GM19463 (cell line): Measurements from ENCODE around the gene F5.

Source experiments
- ATAC-seq: cut with Tn5 transposase; IDR thresholded peaks from one replicate; pipeline ENCODE4 v1.9.1; 2021; ENCODE audit warnings: mild to moderate bottlenecking, moderate library complexity; ENCODE audit not compliant: unreplicated experiment

The F5 gene

DNA sequence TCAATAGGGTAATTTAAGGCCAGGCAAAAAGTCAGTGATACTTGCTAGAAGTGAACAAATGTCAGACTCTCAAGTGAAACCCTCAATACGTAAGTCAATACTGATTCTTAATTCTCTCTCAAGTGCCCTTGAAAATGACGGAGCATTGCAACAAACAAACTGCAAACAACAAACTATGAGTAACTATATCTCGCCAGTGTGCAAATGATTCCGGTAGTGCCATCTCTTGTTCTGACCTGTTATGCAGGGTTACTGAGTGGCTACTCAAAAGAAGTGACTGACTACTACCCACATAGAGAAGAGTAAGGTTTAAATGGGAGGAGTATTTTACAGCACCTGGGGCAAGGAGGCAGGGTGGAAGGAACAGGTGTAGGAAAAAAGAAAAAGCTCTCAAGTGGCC is 102.2 kb downstream of the F5 start:
- ATAC-seq, result no peak

DNA sequence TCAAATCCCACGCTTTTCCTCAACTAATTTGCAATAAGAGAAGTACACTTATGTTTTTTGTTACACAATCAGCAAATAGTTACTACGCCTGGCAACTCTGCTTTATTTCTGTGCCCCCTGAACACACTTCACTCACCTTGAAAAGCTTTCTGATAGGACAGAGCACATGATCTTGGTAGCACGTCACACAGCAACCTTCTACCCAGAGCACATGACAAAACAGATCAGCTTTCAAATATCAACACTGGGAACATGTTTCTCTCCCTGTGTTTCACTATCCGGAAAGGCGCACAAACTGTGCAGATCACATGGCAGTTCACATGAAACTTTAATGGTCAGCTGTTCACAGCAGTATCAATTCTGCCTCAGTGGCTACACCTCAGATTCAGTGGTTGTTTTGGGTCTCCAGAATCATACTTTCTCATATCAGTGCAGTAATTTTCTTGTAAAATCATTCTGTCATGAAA is 102.7 kb downstream of the F5 start:
- ATAC-seq, result no peak

DNA sequence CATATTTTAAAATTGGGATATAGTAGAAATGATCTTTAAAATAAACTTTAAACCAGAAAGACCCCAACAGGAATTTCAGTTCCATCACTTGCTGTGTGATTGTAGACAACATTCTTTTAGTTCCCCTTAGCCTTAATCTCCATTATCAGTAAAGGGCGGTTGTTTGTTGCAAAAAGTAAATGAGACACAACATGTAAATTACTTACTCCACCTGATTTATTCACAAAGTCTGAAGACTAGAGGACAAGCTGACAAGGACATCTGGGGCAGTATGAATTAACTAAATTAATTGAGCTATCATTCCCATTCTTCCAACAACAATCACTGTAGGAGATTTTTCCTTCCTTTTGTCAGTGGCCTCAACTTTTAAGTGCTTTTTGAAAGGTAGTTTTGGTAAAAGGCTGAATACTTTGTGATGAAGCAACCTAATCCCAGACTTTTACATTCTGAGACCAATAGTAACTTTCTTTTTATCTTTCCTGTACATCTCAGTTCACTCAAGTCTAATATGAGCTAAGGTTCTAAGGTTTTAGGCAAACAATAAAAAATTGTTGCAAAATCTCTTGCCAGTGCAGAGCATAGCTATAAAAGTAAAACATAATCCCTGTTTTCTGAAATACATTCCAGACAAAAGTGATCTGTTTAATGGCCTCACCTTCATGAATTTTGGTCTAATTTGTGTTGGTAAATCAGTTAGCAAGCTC is 106.8 kb downstream of the F5 start:
- no peak for ATAC-seq

DNA sequence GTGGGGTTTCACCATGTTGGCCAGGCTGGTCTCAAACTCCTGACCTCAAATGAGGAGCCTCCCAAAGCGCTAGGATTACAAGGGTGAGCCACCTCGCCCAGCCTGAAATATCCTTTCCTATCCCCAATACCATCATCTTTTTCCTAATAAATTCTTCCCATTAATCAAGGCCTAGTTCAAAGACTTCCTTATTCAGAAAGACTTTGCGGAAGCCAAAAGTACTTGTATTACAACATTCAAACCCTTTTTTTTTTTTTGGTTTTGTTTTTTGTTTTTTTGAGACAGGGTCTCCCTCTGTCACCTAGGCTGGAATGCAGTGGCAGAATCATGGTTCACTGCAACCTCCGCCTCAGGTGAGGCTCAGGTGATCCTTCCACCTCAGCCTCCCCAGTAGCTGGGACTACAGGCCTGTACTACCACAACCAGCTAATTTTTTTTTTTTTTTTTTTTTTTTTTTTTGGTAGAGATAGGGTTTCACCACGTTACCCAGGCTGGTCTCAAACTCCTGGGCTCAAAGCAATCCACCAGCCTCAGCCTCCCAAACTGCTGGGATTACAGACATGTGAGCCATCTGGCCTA is 108.1 kb downstream of the F5 start:
- no peak for ATAC-seq

DNA sequence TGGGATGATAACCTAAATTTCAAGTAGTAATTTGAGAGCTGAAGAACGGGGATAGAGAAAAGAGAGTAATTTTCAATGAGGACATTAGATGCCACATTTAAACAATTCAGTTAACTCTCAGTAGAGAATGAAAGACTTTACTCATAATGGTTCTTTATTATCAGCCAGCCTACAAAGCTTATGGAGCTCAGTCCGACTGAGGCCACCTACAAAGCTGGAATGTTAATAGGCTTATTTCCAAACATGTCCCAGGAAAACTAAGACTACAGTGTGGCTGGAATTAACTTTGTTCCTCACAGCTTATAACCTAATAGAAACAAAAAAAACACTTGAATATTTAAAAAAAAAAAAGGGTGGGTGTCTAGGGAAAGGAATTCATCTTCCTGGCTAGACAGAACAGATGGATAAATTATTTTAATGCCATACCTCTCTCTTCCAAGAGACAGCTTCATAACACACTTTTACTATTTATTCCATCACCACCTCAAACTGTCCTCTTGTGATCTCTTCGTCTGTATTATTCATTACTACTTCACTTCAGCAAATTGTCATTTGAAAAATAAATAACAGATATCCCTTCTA is 110.4 kb downstream of the F5 start:
- no peak for ATAC-seq

DNA sequence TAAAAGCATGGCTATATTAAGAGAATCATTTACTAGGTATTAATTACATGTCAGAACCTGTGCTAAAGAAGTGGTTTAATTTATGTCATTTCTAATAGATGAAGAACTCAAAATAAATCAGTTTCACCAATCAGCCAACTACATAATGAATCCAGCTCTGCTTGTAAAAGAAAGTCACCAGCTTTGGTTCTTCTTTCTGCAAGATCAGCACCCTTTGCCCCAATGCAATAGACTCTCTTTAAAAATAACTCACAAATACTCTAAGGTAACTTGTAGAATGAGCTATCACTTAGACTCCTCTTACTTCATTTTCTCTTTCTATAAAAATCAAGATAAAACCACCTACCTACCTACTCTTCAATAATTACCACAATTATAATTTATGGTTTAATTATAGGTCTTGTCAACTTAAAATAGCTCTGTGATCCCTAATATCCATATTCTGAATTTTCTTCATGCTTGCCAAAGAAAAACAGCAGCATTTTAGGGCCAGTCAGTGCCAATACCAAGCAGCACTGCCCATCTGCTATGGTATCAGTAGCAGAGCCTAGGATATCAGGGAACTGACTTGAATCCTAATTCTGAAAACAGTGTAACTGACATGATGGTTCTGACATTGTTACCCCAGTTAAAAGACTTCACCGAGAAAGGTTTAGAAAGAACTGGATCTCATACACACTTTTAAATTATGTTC is 111.8 kb downstream of the F5 start:
- no peak for ATAC-seq

DNA sequence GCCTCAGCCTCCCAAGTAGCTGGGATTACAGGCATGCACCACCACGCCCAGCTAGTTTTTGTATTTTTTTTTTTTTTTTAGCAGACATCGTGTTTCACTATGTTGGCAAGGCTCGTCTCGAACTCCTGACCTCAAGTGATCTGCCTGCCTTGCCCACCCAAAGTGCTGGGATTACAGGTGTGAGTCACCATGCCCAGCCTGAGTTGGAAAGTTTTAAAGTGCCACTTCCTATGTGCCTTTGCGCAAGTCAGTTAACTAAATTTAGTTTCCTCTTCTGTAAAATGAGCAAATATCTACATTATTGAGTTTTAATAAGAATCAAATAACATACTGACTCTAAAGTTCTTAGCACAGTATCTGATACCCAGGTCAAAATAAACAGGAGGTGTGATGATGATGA is 112.9 kb downstream of the F5 start:
- no peak for ATAC-seq

DNA sequence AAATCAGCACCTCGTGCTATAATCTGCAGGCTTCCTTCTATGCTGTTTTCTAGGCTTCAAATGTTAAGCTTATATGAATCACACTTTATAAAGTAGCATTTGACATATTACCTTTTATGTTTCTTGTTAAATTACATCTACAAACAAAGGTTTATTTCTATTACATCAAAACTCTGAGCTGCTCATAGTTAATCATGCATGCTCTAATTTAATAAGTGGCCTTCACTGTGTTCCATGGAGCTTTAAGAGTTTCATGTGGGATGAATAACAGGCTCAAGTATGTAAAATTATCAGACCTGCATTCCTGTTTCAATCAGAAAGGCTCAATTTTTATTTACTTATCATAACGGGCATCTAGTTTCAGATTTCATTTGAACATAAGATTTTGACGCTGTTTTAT is 113.5 kb downstream of the F5 start:
- ATAC-seq, result no peak

DNA sequence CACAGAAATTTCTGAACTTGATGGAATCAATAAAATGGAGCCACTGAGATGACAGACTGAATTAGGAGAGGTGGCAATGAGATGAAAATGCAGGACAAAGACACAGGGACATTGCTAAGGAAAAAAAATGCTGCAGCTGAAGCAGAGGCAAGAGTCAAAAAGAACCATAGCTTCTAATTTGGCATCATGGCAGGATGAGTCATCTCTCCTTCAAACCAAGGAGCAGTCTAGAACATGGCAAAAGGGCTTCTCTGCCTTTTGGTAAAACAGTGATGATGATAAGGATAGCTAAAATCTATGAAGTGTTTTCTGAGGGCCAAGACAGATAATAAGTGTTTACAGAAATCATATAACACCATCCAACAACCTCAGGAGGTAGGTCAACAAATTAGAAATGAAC is 117.3 kb downstream of the F5 start:
- no peak for ATAC-seq

DNA sequence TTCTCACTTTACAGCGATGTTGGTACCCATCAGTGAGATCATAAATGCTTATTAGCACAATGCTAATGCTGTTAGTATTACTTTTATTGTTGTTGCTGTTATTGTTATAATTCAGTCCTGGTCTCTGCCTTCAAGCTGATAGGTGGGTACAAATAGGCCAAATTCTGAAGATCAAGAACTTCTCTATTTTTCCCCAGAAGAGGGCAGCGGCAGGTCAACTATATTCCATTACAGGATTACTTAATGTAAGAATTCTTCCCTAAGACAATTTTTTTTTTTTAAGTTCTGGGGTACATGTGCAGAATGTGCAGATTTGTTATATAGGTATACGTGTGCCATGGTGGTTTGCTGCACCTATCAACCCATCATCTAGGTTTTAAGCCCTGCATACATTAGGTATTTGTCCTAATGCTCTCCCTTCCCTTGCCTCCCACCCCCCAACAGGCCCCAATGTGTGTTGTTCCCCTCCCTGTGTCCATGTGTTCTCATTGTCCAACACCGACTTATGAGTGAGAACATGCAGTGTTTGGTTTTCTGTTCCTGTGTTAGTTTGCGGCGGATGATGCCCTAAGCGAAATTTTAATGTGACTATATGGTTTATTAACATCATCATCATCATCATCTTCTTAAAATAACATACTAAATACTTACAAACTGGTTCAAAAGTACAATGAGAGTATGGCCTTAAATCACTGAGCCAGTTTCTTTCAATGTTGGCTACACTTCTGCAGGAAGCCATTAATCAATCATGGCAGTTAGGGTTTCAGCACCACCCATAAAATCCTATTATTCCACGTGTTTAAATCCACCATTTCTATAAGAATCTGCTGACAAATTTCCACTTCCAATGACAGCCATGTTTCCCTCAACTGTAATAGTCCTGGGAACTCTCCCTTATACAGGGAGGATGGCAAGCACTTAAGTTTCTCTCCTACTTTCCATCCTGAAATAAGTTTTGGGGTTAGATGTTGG is 119.7 kb downstream of the F5 start:
- no peak for ATAC-seq

DNA sequence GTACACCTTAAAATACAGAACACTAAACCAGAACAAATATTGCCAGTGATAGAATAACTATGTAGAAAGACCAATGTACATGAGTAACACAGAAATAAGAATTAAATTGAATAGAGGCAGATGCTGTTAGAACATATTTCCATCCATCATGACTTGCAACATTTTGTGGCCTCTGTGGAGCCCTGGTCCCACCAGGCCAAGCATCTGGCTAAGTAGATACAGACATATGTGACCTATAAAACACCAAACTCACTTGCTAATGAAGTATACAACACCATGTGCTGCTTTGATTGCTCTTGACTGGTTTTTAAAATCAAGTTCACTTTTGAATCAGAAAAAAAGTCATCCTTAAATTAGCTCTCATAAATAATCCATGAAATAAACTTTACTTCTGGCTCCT is 121.0 kb downstream of the F5 start:
- ATAC-seq, result no peak
